HepG2 (cell line): ENCODE data around the gene KCNIP3. TPM values are rescaled to one million over a fixed set of nuclear protein-coding genes. Genes with fewer than 3 reads are reported as not detected.

ENCODE experiments used
- ATAC-seq: fragments of 200-7000 bp; cut with Tn5 transposase; 3 replicates; pipeline ENCODE4 v1.9.1; 2020; ENCODE audit warnings: mild to moderate bottlenecking, moderate library complexity
- BruUV-seq: library from RNA; stranded (reverse); fragments of 400-500 nt; replicated peaks from 2 replicates; lab custom pipeline; 2021; lab: Mats Ljungman, UMichigan
- CTCF ChIA-PET: fragments of 300-600 bp; formaldehyde crosslinking; extraction: SDS; loops from one replicate; lab custom pipeline; 2021; ENCODE audit warnings: low total read pairs, inconsistent platforms, low intra/inter-chr PET ratio; lab: Yijun Ruan, JAX
- POLR2A ChIA-PET: fragments of 350-600 bp; sonication (Branson Sonifier 250); formaldehyde crosslinking; loops from one replicate; lab custom pipeline; 2020; ENCODE audit warnings: antibody characterized with exemption, inconsistent platforms; lab: Yijun Ruan, JAX
- DNase-seq: peaks from one replicate; pipeline ENCODE4 v3.0.0-alpha.2; 2015; ENCODE audit warnings: low spot score
- FAIRE-seq: peaks from 3 replicates; lab custom pipeline; 2011; peaks lifted over from hg19 to GRCh38; lab: Jason Lieb, UNC
- H2AFZ ChIP-seq: one replicate; pipeline ENCODE4 v1.6.1; 2011; ENCODE audit warnings: low read length, inconsistent platforms
- H3K27ac ChIP-seq: fragments of 300-600 bp; 3 replicates; pipeline ENCODE4 v1.8.0; 2011; ENCODE audit warnings: mixed run types, mild to moderate bottlenecking, mixed read lengths, low read length, inconsistent platforms; ENCODE audit not compliant: insufficient read depth; ENCODE audit errors: extremely low read length
- H3K27me3 ChIP-seq, 2 experiments: fragments of 200-600 bp in 1 of 2; 2 replicates in 1 of 2; 3 replicates in 1 of 2; pipeline versions ENCODE4 v1.6.0 to v1.8.0; 2011; ENCODE audit warnings: low read length in 2 of 2, mild to moderate bottlenecking in 2 of 2, moderate library complexity in 2 of 2, inconsistent platforms in 1 of 2; ENCODE audit not compliant: insufficient read depth in 2 of 2, control insufficient read depth in 1 of 2
- H3K36me3 ChIP-seq, 2 experiments: fragments of 200-600 bp in 1 of 2; replicated peaks in 1 of 2; 2 replicates in 1 of 2; 3 replicates in 1 of 2; pipeline versions ENCODE4 v1.5.1 to v1.8.0; 2011; ENCODE audit warnings: low read length in 2 of 2, inconsistent platforms in 1 of 2; ENCODE audit not compliant: insufficient read depth in 2 of 2, control insufficient read depth in 1 of 2
- H3K4me1 ChIP-seq: 2 replicates; pipeline ENCODE4 v1.5.1; 2012; ENCODE audit warnings: low read length, inconsistent platforms; ENCODE audit not compliant: insufficient read depth
- H3K4me2 ChIP-seq: 2 replicates; pipeline ENCODE4 v1.6.0; 2011; ENCODE audit warnings: low read depth, low read length, inconsistent platforms
- H3K4me3 ChIP-seq, 3 experiments: fragments of 200-600 bp in 1 of 3; sonication (generic), shearing (Covaris generic) in 1 of 3; replicated peaks in 1 of 3; 2 replicates each; pipeline ENCODE4 v1.5.1; 2011 to 2016; ENCODE audit warnings: low read length in 3 of 3, inconsistent platforms in 2 of 3, low read depth in 2 of 3, mild to moderate bottlenecking in 2 of 3, control low read depth in 1 of 3, mixed read lengths in 1 of 3; ENCODE audit not compliant: insufficient read depth in 1 of 3
- H3K79me2 ChIP-seq: one replicate; pipeline ENCODE4 v1.6.1; 2011; ENCODE audit warnings: low read length, inconsistent platforms; ENCODE audit not compliant: insufficient read depth
- H3K9ac ChIP-seq: 2 replicates; pipeline ENCODE4 v1.6.0; 2011; ENCODE audit warnings: mild to moderate bottlenecking, low read depth, low read length, inconsistent platforms; ENCODE audit not compliant: insufficient read depth
- H3K9me3 ChIP-seq: 2 replicates; pipeline ENCODE4 v1.5.1; 2012; ENCODE audit warnings: mild to moderate bottlenecking, low read length
- H4K20me1 ChIP-seq: 2 replicates; pipeline ENCODE4 v1.6.0; 2011; ENCODE audit warnings: inconsistent platforms, mild to moderate bottlenecking, low read length, moderate library complexity; ENCODE audit not compliant: insufficient read depth
- BORCS8-MEF2B ChIP-seq: sonication (generic); formaldehyde crosslinking; IDR thresholded peaks from 2 replicates; pipeline ENCODE4 v1.8.0; 2022; ENCODE audit warnings: mild to moderate bottlenecking, missing genetic modification reagents
- CENPX ChIP-seq: sonication (generic); formaldehyde crosslinking; IDR thresholded peaks from 2 replicates; pipeline ENCODE4 v1.9.0; 2021; ENCODE audit warnings: mild to moderate bottlenecking, missing genetic modification reagents, moderate library complexity
- DBP ChIP-seq: sonication (generic); formaldehyde crosslinking; IDR thresholded peaks from 2 replicates; pipeline ENCODE4 v1.4.0; 2020; ENCODE audit warnings: missing genetic modification reagents; ENCODE audit errors: not compliant biosample characterization
- ISX ChIP-seq: sonication (generic); formaldehyde crosslinking; conservative IDR thresholded peaks from 2 replicates; pipeline ENCODE4 v1.5.0; 2020; ENCODE audit warnings: missing genetic modification reagents
- MED13 ChIP-seq: sonication (generic); formaldehyde crosslinking; IDR thresholded peaks from 2 replicates; pipeline ENCODE4 v1.5.0; 2020; ENCODE audit warnings: missing genetic modification reagents
- MYC ChIP-seq: sonication (generic); formaldehyde crosslinking; IDR thresholded peaks from 2 replicates; pipeline ENCODE4 v1.9.0; 2021; ENCODE audit warnings: missing genetic modification reagents, borderline replicate concordance
- PHF20 ChIP-seq: sonication (generic); formaldehyde crosslinking; IDR thresholded peaks from 2 replicates; pipeline ENCODE4 v1.5.0; 2020; ENCODE audit warnings: mild to moderate bottlenecking, missing genetic modification reagents
- SAP130 ChIP-seq: IDR thresholded peaks from 2 replicates; pipeline ENCODE4 v1.6.1; 2016; ENCODE audit warnings: low read depth
- TSC22D2 ChIP-seq: sonication (generic); formaldehyde crosslinking; IDR thresholded peaks from 2 replicates; pipeline ENCODE4 v1.5.1; 2020; ENCODE audit warnings: missing genetic modification reagents, mild to moderate bottlenecking, borderline replicate concordance
- ZFY ChIP-seq: sonication (generic); formaldehyde crosslinking; IDR thresholded peaks from 2 replicates; pipeline ENCODE4 v1.4.0; 2020; ENCODE audit warnings: missing genetic modification reagents
- ZHX2 ChIP-seq, 2 experiments: sonication (generic) in 1 of 2; formaldehyde crosslinking in 1 of 2; IDR thresholded peaks; 2 replicates each; pipeline versions ENCODE4 v1.6.1 to v1.9.0; 2014 to 2022; ENCODE audit warnings: antibody characterized with exemption in 1 of 2, borderline replicate concordance in 1 of 2, inconsistent platforms in 1 of 2, low read depth in 1 of 2, missing genetic modification reagents in 1 of 2
- WGBS: methylation state at CpG from one replicate; pipeline ENCODE4 v1.1.6; 2017; ENCODE audit warnings: low lambda C conversion rate; 5-methylcytosine and 5-hydroxymethylcytosine counted together
- in situ Hi-C: cut with HindIII; loops from 2 replicates; pipeline ENCODE4 v1.10.0; 2017; ENCODE audit warnings: low pct_unique_long_range_greater_than_20kb; ENCODE audit not compliant: extremely low pct_ligation_motif_present
- intact Hi-C: fragments of 100-400 bp; cut with micrococcal nuclease; formaldehyde crosslinking; loops from one replicate; pipeline ENCODE4 v1.10.0; 2022; ENCODE audit not compliant: unreplicated experiment
- polyA plus RNA-seq, 8 experiments: library from polyadenylated mRNA; depleted of rRNA in 3 of 8; stranded (reverse) in 7 of 8; unstranded in 1 of 8; fragments of >200 nt; fragmentation: Illumina TruSeq in 4 of 8; extraction: Trizol in 4 of 8; gene quantifications; 2 replicates each; pipeline versions ENCODE4 v1.2.1 to v1.2.3, GENCODE V29; 2011 to 2016; ENCODE audit warnings: low read depth in 4 of 8, missing spikeins in 1 of 8, mixed read lengths in 1 of 8; ENCODE audit not compliant: insufficient read depth in 1 of 8
- total RNA-seq, 5 experiments: library from RNA; depleted of rRNA; stranded (reverse); fragments of >200 nt; fragmentation: Illumina TruSeq; extraction: Trizol; gene quantifications; 2 replicates each; pipeline ENCODE4 v1.2.3, GENCODE V29; 2016; ENCODE audit warnings: low read depth in 1 of 5

Gene KCNIP3
- total and polyA plus RNA-seq, 2 of the 13 experiments (the other 11 are each of a cell fraction or from before 2014, with no cell fraction given): not detected

- FAIRE-seq: no peak
Measured at GRCh38 chr2:95329401-95329800, 32.3 kb downstream of the KCNIP3 start.

GRCh38 chr2:95329891-95330793 lies 33.0 kb downstream of the KCNIP3 start:
- ATAC-seq: peak; percentile 64
- POLR2A ChIA-PET: no interaction called here
- no peak overlapping the region for H3K9ac ChIP-seq
- TF ChIP-seq CENPX (CRISPR knock-in tag) (no peak), ZHX2 (IDR thresholded peaks at IDR 0.05; ENCODE audit: low read depth) (no peak), ZHX2 (CRISPR knock-in tag; IDR thresholded peaks at IDR 0.05; ENCODE audit: borderline replicate concordance) (no peak), TSC22D2 (CRISPR knock-in tag) (no peak), ZFY (CRISPR knock-in tag) (no peak), PHF20 (CRISPR knock-in tag) (no peak), MED13 (CRISPR knock-in tag) (no peak), MYC (CRISPR knock-in tag) (no peak), DBP (CRISPR knock-in tag) (no peak)

More at GRCh38 chr2:95329401-95329800, 32.3 kb downstream of the KCNIP3 start:
- H3K9ac ChIP-seq: no peak overlapping the region
- DNase-seq: no peak
- POLR2A ChIA-PET: no interaction called here
- WGBS: 36% methylated on average over 14 of the region's 14 CpGs
- TF ChIP-seq ISX (CRISPR knock-in tag) (no peak), BORCS8-MEF2B (CRISPR knock-in tag) (no peak), SAP130 (CRISPR knock-in tag) (no peak)
- TF ChIP-seq, all 625 proteins: peak for 0
- no peaks in the 10 kb centered on the region for H3K9me3 ChIP-seq
- H4K20me1 ChIP-seq: no peaks in the 10 kb centered on the region
- H3K36me3 ChIP-seq: no peaks in the 10 kb centered on the region
- BruUV-seq: no TSS peak
- peaks cover 3 to 19% of the 10 kb centered on the region in 2 experiments; a peak in 4 of 5 replicates for H3K27me3 ChIP-seq
- no peak overlapping the region for H3K4me3 ChIP-seq
- CTCF ChIA-PET: no interaction called here
- no peak overlapping the region for H3K4me2 ChIP-seq
- ATAC-seq: no peak; the same call in 2 of the 3 replicates
- intact Hi-C loops (no loop called here), in situ Hi-C loops (no loop called here)
- H3K4me1 ChIP-seq: no peaks in the 10 kb centered on the region
- no peak overlapping the region for H3K27ac ChIP-seq
- H2AFZ ChIP-seq: no peak overlapping the region
- no peaks in the 10 kb centered on the region for H3K79me2 ChIP-seq

More at GRCh38 chr2:95329891-95330793, 33.0 kb downstream of the KCNIP3 start:
- CTCF ChIA-PET: no interaction called here
- H3K79me2 ChIP-seq: no peaks in the 10 kb centered on the region
- no peaks in the 10 kb centered on the region for H4K20me1 ChIP-seq
- no peaks in the 10 kb centered on the region for H3K36me3 ChIP-seq
- H3K27me3 ChIP-seq: peaks cover 3 to 19% of the 10 kb centered on the region in 2 experiments; a peak in 4 of 5 replicates
- intact Hi-C loops (no loop called here), in situ Hi-C loops (no loop called here)
- H3K4me1 ChIP-seq: no peaks in the 10 kb centered on the region
- H3K4me2 ChIP-seq: no peak overlapping the region
- no peak overlapping the region for H2AFZ ChIP-seq
- 31% methylated on average over 16 of the region's 23 CpGs for WGBS
- H3K27ac ChIP-seq: no peak overlapping the region
- no TSS peak for BruUV-seq
- no peak for FAIRE-seq
- DNase-seq: no peak
- no peak overlapping the region for H3K4me3 ChIP-seq
- H3K9me3 ChIP-seq: no peaks in the 10 kb centered on the region
